D341Med (cell line): ENCODE results near the gene CRYBA4.

Experiments used
- DNase-seq: peaks from one replicate; pipeline ENCODE4 v3.0.0; 2012; ENCODE audit warnings: low spot score

The CRYBA4 gene

GRCh38 chr22:26660961-26661578, 39.3 kb downstream of the CRYBA4 start:
- DNase-seq = no peak

GRCh38 chr22:26662160-26662559, 40.4 kb downstream of the CRYBA4 start:
- no peak for DNase-seq

GRCh38 chr22:26663374-26663923, 41.7 kb downstream of the CRYBA4 start:
- no peak for DNase-seq

DNA sequence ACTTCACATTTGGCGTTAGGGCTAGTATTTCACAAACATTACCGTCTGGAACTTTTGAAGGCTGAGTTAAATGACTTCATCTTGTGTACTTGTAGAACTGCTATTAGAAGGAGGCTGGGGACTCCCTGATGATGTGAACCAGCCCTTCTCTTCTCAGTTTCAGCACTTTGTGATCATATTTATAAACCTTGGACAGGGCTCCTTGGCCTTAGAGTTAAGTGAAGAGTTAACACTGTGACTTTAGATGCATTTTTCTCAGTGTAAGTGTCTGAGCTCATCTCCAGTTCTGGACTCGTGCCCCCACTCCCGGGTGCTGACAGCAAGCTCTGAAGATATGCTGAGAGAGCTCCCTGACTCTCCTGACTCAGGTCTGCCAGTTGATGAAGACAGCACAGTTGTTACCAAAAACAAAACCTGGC, 44.1 kb downstream of the CRYBA4 start:
- DNase-seq = no peak

- no peak for DNase-seq
Measured at GRCh38 chr22:26667140-26667539, 45.4 kb downstream of the CRYBA4 start.

- peak; percentile 54 for DNase-seq
Measured at GRCh38 chr22:26669060-26669481, 47.3 kb downstream of the CRYBA4 start.

- no peak for DNase-seq
Measured at GRCh38 chr22:26670459-26670858, 48.7 kb downstream of the CRYBA4 start.

- DNase-seq = no peak
Measured at GRCh38 chr22:26671317-26672059, 49.7 kb downstream of the CRYBA4 start.

- DNase-seq = no peak
Measured at GRCh38 chr22:26672060-26672471, 50.3 kb downstream of the CRYBA4 start.

DNA sequence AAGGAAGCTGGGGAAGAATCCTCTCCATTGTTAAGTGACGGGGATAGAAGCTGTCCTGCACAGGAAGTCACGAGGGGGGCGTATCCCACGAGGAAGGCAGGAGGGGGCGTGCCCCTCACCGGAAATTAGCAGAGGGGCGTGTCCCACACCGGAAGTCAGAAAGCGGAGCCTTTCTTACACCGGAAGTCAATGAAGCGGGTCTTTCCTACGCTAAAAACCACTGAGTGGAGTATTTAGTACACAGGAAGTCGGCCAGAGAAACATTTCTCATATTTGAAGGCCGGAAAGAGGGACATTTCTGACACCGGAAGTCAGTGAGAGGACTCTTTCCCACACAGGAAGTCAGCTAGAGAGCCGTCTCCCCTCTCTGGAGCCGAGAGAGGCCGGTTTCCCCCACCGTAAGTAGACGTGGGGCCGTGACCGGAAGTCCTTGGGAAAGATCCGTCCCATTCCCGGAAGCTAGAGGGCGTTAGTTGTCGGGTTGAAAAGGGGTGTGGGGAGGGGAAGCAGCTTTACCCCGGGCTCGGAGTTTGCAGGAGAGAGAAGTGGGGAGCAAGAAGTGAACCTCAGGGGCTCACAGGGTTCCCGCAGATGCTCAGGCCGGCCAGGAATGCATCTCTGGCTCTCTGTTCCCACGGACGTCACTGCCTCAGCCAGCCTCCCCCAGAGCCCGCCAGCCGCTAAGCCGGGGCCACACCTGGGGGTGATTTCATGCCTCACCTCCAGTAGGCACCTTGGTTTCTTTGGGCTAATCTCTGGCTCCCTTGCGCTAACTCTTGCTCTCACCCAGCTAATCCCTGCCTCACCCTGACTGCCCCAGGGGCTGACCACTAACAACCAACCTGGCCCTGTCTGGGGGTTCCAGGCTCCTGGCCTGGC, 51.1 kb downstream of the CRYBA4 start:
- DNase-seq = peak; percentile 87

DNA sequence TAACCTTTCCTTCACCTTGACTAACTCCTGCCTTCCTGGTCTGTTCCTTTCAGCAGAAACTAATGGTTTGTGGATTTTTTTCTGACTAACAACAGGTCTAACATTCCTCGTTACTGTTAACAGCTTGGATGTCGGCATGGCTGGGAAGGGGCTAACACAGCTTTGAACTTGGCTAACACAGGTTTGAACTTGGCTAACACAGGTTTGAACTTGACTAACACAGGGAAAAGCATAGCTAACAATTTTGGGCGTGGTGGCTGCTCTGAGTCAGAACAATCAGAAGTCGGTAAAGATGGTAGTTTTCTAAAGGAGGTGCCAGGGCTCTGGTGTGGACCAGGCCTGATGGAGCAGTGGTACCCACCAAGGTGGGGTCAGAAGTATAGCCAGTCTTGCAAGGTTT, 51.7 kb downstream of the CRYBA4 start:
- no peak for DNase-seq

DNA sequence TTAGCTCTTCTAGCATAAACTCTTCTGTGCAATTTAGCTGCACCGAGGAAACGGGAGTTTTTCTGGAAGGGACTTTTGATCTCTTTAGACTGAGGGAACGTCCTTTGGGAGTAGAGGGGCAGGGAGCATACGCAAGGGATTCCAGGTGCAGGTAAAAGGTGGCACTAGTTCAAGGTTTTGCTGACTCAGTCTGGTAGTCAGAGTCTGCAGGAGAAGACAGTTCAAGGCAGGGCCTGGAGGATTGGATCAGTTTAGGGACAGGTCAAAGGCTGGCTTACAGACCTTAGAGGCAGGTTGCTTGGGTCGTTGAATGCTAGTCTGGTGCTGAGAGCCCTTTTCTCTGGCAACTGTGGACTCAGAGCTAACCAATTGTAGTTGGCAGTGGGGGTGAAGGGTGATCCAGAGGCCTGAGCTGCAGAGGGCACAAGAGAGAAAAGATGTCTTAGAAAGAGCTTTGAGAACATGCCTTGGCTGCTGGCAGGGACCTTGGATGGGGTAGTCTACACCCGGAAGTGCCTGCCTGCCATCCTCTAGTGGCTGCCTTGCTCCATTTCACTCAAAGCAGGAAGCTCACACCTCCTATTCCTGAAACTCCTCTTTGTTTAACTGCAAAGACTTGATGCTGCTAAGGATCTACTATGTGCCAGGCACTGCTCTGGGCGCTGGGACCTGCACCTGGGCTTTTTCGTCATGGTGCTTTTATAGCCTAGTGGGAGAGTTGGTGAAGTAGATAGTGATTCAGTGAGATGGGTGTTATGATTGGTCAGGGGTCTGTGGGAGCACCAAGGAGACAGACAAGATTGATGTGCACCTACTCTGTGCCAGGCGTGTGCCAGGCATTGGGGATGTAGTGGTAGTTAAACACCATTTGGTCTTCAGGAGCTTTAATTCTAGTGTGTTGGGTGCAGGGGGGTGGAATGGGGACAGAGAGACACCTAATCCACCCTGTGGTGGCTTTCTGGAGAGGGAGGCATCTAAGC, 52.7 kb downstream of the CRYBA4 start:
- DNase-seq = no peak

DNA sequence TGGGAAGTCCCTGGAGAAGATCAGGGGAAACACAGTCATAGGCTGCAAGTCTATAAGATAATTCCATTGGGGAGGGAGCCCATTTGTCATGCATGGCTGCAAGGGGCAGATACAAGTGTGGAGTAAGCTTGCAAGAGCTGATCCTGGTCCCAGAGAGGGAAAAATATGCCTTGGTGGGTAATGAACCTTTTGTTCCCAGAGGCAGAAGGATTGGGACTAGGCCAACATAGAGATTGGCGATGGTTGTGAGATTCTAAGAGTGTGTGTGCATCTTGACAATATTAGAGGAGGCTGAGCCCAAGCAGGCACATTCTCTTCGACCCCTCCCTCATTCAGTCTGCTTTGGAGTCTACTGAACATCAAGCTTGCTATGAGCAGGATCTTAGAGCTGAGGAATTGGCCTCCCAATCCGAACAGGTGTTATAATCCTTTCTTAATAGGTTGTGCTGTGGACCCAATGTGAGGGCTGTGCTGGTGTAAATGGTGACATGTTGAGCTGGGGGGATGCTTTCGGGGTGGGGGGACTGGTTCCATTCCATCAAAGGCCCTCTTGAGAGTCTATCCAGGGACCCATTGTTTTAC, 54.0 kb downstream of the CRYBA4 start:
- no peak for DNase-seq

- no peak for DNase-seq
Measured at GRCh38 chr22:26677217-26677616, 55.5 kb downstream of the CRYBA4 start.

GRCh38 chr22:26679003-26679629, 57.4 kb downstream of the CRYBA4 start:
- peak; percentile 83 for DNase-seq
